DLD1 (cell line): Measurements from ENCODE around the gene TK1.
"Not testable (repeated sequence)": the region's sequence is repeated elsewhere in the genome, so short reads cannot be mapped to it uniquely, and the experiment has no call there.

Experiments
- in situ Hi-C: cut with HindIII; loops from 2 replicates; pipeline ENCODE4 v1.10.0; 2017; ENCODE audit warnings: low sequenced_read_pairs

The TK1 gene

GRCh38 chr17:78180083-78180482 is 6.8 kb downstream of the TK1 start:
- in situ Hi-C loops, result no loop called here

- in situ Hi-C loops, result no loop called here
Measured at GRCh38 chr17:78179372-78179771, 7.5 kb downstream of the TK1 start.

- in situ Hi-C loops, result no loop called here
Measured at GRCh38 chr17:78176548-78177025, 10.3 kb downstream of the TK1 start.

GRCh38 chr17:78175643-78175981 is 11.2 kb downstream of the TK1 start:
- in situ Hi-C loops, result no loop called here

GRCh38 chr17:78174870-78175642 is 11.8 kb downstream of the TK1 start:
- in situ Hi-C loops, result no loop called here

DNA sequence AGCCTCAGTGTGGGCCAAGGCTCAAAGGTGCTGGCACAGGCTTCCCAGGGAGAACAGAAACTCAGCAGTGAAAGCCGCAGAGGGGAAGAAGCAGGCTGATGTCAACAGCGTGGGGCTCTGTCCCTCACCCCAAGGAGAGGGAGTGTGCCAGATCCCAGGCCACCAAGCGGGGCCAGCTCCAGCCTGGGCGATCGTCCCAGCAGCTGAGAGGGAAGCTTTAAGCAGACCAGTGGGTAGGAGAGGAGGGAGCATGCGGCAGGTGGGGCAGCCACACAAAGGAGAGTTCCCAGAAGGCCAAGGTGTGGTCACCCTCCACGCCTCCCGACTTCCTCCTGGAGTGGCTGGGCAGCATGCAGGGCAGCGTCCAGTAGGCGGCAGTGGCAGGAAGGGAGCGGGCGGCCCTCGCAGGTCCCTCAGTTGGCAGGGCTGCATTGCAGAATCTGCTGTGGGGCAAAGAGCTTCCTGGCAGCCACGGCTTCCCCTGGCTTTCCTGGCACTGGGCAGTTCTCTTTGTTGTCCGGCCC is 12.4 kb downstream of the TK1 start:
- in situ Hi-C loops, result no loop called here

DNA sequence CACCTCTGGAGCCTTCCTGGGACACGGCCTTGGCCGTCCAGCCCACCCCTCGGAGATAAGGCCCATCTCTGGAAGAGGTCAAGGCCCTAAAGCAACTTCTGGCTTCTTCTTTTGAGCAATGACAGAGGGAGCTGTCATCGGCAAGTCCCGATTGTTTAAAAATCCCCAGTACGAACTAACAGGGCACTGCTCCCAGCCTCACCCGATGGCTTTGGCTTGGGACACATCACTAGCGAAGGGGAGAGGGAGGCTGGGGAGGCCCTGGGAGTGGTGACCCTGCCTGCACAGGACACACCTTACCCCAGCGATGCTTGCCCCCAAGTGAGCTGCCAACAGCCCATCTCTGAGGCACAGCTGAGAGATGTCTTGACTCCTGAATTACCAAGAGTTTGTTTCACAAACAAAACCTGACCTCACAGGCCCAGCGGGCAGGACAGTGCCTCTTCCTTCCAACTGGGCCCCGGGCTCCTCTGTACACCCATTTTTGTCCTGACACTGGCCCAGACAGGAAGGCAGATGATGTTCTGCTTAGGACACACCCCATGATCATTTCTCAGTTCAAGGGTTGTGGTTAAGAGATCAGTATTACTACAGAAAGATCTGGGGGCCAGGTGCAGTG is 13.6 kb downstream of the TK1 start:
- in situ Hi-C loops, result no loop called here

DNA sequence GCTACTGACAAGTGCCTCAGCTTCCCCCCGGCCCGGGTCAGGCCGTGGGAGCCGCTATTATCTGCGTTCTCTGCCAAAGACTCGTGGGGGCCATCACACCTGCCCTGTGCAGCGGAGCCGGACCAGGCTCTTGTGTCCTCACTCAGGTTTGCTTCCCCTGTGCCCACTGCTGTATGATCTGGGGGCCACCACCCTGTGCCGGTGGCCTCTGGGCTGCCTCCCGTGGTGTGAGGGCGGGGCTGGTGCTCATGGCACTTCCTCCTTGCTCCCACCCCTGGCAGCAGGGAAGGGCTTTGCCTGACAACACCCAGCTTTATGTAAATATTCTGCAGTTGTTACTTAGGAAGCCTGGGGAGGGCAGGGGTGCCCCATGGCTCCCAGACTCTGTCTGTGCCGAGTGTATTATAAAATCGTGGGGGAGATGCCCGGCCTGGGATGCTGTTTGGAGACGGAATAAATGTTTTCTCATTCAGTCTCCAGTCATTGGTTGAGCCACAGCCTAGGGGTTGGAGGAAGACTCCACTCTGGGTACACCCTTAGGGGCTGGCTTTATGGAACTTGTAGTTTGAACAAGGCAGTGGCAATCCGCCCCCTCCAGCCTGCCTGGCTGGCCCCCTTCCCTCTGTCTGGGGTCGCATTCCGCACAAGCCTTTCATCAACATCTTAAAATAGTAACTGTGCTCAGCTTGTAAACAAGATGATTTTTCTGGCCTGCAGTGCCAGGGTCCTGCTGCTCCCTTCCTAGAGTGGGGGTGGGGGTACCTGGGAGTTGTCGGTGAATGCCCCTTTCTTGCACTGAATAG is 14.4 kb downstream of the TK1 start:
- in situ Hi-C loops, result no loop called here

GRCh38 chr17:78171591-78172248 is 15.1 kb downstream of the TK1 start:
- in situ Hi-C loops, result not testable (repeated sequence)

- in situ Hi-C loops, result no loop called here
Measured at GRCh38 chr17:78170692-78171590, 15.9 kb downstream of the TK1 start.

- in situ Hi-C loops, result no loop called here
Measured at GRCh38 chr17:78168903-78169793, 17.7 kb downstream of the TK1 start.

DNA sequence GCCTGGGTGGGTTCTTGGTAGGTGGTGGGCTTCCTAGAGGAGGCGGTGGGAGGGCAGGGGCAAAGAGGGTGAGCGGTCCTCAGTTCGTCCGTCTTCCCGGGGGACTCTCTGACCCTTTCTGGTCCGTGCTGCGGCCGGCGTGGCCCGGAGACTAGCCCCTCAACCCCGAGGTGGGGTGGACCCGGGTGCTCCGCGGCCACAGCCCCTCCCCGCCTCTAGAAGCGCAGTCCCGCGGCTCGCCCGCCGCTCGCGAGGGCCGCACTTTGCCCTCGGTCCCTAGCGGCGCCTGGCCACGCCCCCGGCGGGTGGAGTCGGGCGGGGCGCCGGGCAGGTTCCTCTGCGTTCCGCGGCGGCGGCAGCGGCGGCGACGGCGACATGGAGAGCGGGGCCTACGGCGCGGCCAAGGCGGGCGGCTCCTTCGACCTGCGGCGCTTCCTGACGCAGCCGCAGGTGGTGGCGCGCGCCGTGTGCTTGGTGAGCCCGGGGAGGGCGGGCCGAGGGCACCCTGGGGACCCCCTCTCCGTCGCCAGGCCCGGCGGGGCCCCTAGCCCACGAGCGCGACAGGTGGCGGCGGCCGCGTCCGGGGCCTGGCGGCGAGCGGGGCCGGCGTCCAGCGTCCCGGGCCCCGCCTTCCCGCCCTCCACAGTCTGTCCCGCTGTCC is 18.5 kb downstream of the TK1 start, which contains the start of gene SYNGR2:
Gene SYNGR2, plus strand, starts transcription at position 340 of the 661 bp plus-strand sequence. Its CDS starts 36 bp downstream, at position 376.
- in situ Hi-C loops, result no loop called here

DNA sequence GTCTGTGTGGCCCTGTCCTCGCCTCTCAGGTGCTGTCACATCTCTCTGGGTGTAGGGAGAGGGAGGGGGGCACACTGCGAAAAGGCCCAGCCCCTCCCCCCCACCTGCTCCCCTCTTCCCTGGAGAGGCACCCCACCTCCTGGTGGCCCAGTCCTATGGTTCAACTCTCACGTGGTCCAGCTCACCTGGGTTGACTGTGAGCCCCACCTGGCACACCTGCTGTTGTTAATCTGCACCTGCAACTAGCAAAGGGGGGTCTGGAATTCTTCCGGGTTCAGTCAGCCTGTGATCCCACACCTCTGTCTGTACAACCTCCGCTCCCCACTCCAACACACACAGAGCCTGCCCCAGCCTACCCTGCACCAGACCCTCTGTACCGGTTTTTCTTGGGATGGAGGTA is 20.4 kb downstream of the TK1 start:
- in situ Hi-C loops, result no loop called here

GRCh38 chr17:78164748-78165607 is 21.9 kb downstream of the TK1 start:
- in situ Hi-C loops, result no loop called here

GRCh38 chr17:78163881-78164747 is 22.7 kb downstream of the TK1 start:
- in situ Hi-C loops, result no loop called here

DNA sequence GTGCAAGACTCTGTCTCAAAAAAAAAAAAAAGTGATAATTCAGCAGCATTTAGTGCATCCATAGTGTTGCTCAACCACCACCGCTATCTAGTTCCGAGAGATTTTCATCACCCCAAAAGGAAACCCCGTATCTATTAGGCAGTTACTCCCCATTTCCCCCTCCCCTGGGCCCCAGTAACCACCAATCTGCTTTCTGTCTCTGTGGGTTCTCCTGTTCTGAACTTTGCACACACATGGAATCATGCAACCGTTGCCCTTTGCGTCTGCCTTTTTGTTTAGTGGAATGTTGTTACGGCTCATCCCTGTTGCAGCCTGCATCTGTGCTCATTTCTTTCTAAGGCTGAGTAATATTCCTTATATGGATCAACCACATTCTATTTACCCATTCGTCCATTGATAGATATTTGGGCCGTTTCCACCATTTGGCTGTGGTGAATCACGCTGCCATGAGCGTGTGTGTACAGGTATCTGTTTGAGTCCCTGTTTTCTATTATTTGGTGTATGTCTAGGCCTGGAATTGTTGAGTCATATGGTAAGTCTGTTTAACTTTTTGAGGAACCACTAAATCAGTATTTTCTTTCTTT is 27.2 kb downstream of the TK1 start:
- in situ Hi-C loops, result no loop called here
